SK-N-SH treated with all-trans-retinoic acid at 6 μM for 48 hours (cell line): ENCODE measurements around the gene AJUBA.

Source experiments
- PPARA ChIP-seq: fragments of 250-450 bp; sonication (Bioruptor Pico); IDR thresholded peaks from 2 replicates; pipeline ENCODE4 v1.5.0; 2020; ENCODE audit warnings: mild to moderate bottlenecking, borderline replicate concordance
- RARB ChIP-seq: fragments of 250-450 bp; sonication (Bioruptor Pico); IDR thresholded peaks from 2 replicates; pipeline ENCODE4 v1.8.0; 2021; ENCODE audit warnings: mild to moderate bottlenecking, moderate library complexity
- TCF4 ChIP-seq: fragments of 250-450 bp; sonication (Bioruptor Pico); IDR thresholded peaks from 2 replicates; pipeline ENCODE4 v1.8.0; 2021; ENCODE audit warnings: mild to moderate bottlenecking, moderate library complexity, borderline replicate concordance
- TF ChIP-seq, protein P1 (sequence below): fragments of 250-450 bp; sonication (Bioruptor Pico); IDR thresholded peaks from 2 replicates; pipeline ENCODE4 v1.5.0; 2020; ENCODE audit warnings: mild to moderate bottlenecking, moderate library complexity
- TF ChIP-seq, protein P2 (sequence below): fragments of 250-450 bp; sonication (Bioruptor Pico); IDR thresholded peaks from 2 replicates; pipeline ENCODE4 v1.8.0; 2020; ENCODE audit warnings: mild to moderate bottlenecking, moderate library complexity, borderline replicate concordance

DNA sequence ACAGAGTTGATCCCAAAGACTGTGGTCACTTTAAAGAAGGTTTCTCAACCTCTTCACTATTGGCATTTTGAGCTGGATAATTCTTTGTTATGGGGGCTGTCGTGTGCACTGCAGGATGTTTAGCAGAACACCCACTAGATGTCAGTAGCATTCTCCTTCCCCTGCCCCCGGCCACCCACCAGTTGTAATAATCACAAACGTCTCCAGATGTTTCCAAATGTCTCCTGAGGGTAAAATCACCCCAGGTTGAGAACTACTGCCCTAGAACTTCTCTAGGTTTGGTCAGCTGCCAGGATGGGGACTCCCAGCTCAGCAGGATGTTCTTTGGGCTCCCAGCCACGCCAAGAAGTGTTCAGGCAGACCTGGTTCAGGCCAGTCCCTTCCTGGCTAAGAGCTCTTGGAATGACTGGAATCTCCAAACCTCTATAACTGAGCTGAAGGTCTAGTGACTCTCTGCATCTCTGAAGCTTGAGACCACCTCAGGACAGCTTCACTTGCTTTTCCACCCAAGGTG lies 12.5 kb upstream of the AJUBA start:
- TF ChIP-seq, protein P1, sequence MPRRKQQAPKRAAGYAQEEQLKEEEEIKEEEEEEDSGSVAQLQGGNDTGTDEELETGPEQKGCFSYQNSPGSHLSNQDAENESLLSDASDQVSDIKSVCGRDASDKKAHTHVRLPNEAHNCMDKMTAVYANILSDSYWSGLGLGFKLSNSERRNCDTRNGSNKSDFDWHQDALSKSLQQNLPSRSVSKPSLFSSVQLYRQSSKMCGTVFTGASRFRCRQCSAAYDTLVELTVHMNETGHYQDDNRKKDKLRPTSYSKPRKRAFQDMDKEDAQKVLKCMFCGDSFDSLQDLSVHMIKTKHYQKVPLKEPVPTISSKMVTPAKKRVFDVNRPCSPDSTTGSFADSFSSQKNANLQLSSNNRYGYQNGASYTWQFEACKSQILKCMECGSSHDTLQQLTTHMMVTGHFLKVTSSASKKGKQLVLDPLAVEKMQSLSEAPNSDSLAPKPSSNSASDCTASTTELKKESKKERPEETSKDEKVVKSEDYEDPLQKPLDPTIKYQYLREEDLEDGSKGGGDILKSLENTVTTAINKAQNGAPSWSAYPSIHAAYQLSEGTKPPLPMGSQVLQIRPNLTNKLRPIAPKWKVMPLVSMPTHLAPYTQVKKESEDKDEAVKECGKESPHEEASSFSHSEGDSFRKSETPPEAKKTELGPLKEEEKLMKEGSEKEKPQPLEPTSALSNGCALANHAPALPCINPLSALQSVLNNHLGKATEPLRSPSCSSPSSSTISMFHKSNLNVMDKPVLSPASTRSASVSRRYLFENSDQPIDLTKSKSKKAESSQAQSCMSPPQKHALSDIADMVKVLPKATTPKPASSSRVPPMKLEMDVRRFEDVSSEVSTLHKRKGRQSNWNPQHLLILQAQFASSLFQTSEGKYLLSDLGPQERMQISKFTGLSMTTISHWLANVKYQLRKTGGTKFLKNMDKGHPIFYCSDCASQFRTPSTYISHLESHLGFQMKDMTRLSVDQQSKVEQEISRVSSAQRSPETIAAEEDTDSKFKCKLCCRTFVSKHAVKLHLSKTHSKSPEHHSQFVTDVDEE (CRISPR knock-in tag), result no peak
- TF ChIP-seq, protein P2, sequence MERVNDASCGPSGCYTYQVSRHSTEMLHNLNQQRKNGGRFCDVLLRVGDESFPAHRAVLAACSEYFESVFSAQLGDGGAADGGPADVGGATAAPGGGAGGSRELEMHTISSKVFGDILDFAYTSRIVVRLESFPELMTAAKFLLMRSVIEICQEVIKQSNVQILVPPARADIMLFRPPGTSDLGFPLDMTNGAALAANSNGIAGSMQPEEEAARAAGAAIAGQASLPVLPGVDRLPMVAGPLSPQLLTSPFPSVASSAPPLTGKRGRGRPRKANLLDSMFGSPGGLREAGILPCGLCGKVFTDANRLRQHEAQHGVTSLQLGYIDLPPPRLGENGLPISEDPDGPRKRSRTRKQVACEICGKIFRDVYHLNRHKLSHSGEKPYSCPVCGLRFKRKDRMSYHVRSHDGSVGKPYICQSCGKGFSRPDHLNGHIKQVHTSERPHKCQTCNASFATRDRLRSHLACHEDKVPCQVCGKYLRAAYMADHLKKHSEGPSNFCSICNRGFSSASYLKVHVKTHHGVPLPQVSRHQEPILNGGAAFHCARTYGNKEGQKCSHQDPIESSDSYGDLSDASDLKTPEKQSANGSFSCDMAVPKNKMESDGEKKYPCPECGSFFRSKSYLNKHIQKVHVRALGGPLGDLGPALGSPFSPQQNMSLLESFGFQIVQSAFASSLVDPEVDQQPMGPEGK (CRISPR knock-in tag), result no peak
- no peak for TF ChIP-seq RARB (CRISPR knock-in tag)
- TF ChIP-seq PPARA (CRISPR knock-in tag), result no peak
- TF ChIP-seq TCF4 (CRISPR knock-in tag), result no peak
